Thyroid gland (tissue), 4 donors: ENCODE measurements around the gene KDM1A. TPM values are rescaled to one million over a fixed set of nuclear protein-coding genes. Genes with fewer than 3 reads are reported as not detected.

Experiments used
- DNase-seq, 2 donors: peaks; one replicate each; pipeline ENCODE4 v3.0.0-alpha.2; 2019
- H3K27ac ChIP-seq, 3 donors: fragments of 200-600 bp; sonication (generic); 1 replicate in 2 of 3; 2 replicates in 1 of 3; pipeline ENCODE4 v1.5.1; 2016 to 2019; ENCODE audit warnings: mild to moderate bottlenecking in 1 of 3, moderate library complexity in 1 of 3
- H3K27me3 ChIP-seq: fragments of 200-600 bp; sonication (generic); one replicate; pipeline ENCODE4 v1.5.1; 2019
- H3K36me3 ChIP-seq, 2 donors: fragments of 200-600 bp; sonication (generic); one replicate each; pipeline ENCODE4 v1.5.1; 2016 to 2019
- H3K4me1 ChIP-seq, 2 donors: fragments of 200-600 bp; sonication (generic); one replicate each; pipeline ENCODE4 v1.5.1; 2017 to 2019
- H3K4me3 ChIP-seq, 3 donors: fragments of 200-600 bp; sonication (generic); replicated peaks in 1 of 3; 1 replicate in 2 of 3; 2 replicates in 1 of 3; pipeline ENCODE4 v1.5.1; 2016; ENCODE audit warnings: mild to moderate bottlenecking in 1 of 3
- H3K9me3 ChIP-seq: fragments of 200-600 bp; sonication (generic); one replicate; pipeline ENCODE4 v1.5.1; 2017
- POLR2A ChIP-seq, 2 donors: fragments of 450-650 bp; IDR thresholded peaks; one replicate each; pipeline ENCODE4 v1.6.1; 2017; ENCODE audit warnings: antibody characterized with exemption in 2 of 2, mild to moderate bottlenecking in 2 of 2, moderate library complexity in 1 of 2
- WGBS, 2 donors: methylation state at CpG; one replicate each; pipeline ENCODE4 v1.1.5; 2017; 5-methylcytosine and 5-hydroxymethylcytosine counted together
- intact Hi-C: fragments of 100-400 bp; cut with DNase I; formaldehyde crosslinking; loops from one replicate; pipeline ENCODE4 v1.15.1; 2023
- total RNA-seq, 4 donors: library from RNA; depleted of rRNA; stranded (reverse); fragments of >200 nt; gene quantifications; one replicate each; pipeline ENCODE4 v1.2.3, GENCODE V29; 2016
- TF ChIP-seq, protein P1 (sequence below), 6 experiments: fragments of 200-600 bp in 3 of 6; fragments of 450-650 bp in 3 of 6; sonication (generic) in 3 of 6; IDR thresholded peaks; one replicate each; pipeline ENCODE4 v1.5.1; 2016 to 2019; ENCODE audit warnings: antibody characterized with exemption in 6 of 6, mild to moderate bottlenecking in 2 of 6, inconsistent platforms in 1 of 6, moderate library complexity in 1 of 6

The KDM1A gene
- total RNA-seq, 4 donors from 2014 or later, result 56.2 to 70.0 (median 65.2) TPM

DNA sequence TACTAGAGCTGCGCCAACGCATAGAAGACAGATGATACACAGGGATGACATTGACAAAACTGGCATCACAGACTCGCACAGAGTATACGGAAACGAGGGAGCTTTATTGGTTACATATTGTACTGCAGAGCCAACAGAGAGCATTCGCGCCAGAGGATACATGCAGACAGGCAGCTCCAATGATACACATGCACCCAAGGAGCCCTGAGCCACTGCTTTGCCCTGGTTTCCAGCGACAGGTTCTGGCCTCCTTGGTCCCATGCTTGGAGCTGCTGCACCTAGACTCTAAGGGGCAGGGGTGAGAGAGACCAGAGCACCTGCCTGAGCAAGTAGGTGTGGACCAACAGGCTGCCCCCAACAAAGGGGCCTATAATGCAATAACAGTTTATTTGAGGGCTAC, 65.6 kb downstream of the KDM1A start:
- peaks cover 0 to 6% of the 10 kb centered on the region in 2 donors for H3K4me1 ChIP-seq
- DNase-seq, result no peak
- no peak for TF ChIP-seq POLR2A (IDR thresholded peaks at IDR 0.05)
- TF ChIP-seq, protein P1, sequence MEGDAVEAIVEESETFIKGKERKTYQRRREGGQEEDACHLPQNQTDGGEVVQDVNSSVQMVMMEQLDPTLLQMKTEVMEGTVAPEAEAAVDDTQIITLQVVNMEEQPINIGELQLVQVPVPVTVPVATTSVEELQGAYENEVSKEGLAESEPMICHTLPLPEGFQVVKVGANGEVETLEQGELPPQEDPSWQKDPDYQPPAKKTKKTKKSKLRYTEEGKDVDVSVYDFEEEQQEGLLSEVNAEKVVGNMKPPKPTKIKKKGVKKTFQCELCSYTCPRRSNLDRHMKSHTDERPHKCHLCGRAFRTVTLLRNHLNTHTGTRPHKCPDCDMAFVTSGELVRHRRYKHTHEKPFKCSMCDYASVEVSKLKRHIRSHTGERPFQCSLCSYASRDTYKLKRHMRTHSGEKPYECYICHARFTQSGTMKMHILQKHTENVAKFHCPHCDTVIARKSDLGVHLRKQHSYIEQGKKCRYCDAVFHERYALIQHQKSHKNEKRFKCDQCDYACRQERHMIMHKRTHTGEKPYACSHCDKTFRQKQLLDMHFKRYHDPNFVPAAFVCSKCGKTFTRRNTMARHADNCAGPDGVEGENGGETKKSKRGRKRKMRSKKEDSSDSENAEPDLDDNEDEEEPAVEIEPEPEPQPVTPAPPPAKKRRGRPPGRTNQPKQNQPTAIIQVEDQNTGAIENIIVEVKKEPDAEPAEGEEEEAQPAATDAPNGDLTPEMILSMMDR (IDR thresholded peaks at IDR 0.05), result no peak
- H3K27me3 ChIP-seq, result no peaks in the 10 kb centered on the region
- WGBS, 2 donors, result 92 to 94% methylated on average over 8 of the region's 8 CpGs
- H3K36me3 ChIP-seq, result peaks cover 49 to 55% of the 10 kb centered on the region in 2 donors
- no peak overlapping the region for H3K27ac ChIP-seq
- no peaks in the 10 kb centered on the region for H3K9me3 ChIP-seq
- intact Hi-C loops, result no loop called here
- no peak overlapping the region for H3K4me3 ChIP-seq

DNA sequence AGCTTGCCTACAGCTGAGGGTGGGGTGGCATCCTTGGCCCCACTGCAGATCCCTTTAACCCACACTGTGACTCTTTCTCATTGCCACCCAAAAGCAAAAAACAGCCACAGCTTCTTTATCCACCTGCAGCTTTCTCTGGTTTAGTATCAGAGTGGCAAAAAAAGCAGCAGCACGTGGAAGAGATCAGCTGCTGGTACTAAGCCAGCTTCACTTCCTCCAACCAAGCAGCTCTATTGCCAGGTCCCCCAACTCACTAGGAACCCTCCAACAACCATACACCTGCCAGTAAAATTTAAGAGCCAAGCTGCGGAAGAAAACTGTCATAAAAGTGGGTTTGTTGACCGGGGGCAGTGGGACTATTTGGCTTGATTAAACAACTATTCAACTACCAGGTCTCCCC, 66.4 kb downstream of the KDM1A start:
- Histone ChIP-seq H3K4me1 (peaks cover 0 to 6% of the 10 kb centered on the region in 2 donors), H3K9me3 (no peaks in the 10 kb centered on the region), H3K4me3 (no peak overlapping the region), H3K27ac (no peak overlapping the region), H3K27me3 (no peaks in the 10 kb centered on the region), H3K36me3 (peaks cover 41 to 55% of the 10 kb centered on the region in 2 donors)
- TF ChIP-seq, protein P1 (IDR thresholded peaks at IDR 0.05), result no peak
- no peak for TF ChIP-seq POLR2A (IDR thresholded peaks at IDR 0.05)
- WGBS, 2 donors, result 81% methylated on average over 3 of the region's 3 CpGs
- intact Hi-C loops, result no loop called here
- no peak for DNase-seq

DNA sequence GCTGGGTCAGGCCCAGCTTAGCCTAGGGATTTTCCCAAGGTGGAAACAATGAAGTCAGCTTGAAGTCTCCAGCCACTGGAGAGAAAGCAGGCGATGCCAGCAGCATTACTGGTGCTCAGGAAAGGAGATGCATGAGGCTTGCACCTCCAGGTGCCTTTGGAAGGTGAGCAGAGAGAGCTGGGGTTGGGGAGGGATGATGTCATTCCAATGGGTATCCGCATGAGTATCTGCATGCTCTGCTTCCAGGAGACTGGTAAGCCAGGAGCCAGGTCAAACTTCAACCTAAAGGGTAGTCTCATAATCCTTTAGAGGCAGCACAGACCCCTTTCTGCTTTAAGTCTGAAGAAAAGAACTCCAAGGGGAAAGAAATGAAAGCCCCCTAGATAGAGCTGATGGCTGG, 68.8 kb downstream of the KDM1A start:
- no peaks in the 10 kb centered on the region for H3K9me3 ChIP-seq
- H3K27me3 ChIP-seq, result no peaks in the 10 kb centered on the region
- DNase-seq, result no peak
- 90% methylated on average over 2 of the region's 2 CpGs for WGBS, 2 donors
- intact Hi-C loops, result no loop called here
- peaks cover 0 to 6% of the 10 kb centered on the region in 2 donors for H3K4me1 ChIP-seq
- H3K27ac ChIP-seq, result no peak overlapping the region
- no peak overlapping the region for H3K4me3 ChIP-seq
- H3K36me3 ChIP-seq, result peaks cover 32 to 56% of the 10 kb centered on the region in 2 donors
- TF ChIP-seq, protein P1 (IDR thresholded peaks at IDR 0.05), result no peak
- no peak for TF ChIP-seq POLR2A (IDR thresholded peaks at IDR 0.05)

DNA sequence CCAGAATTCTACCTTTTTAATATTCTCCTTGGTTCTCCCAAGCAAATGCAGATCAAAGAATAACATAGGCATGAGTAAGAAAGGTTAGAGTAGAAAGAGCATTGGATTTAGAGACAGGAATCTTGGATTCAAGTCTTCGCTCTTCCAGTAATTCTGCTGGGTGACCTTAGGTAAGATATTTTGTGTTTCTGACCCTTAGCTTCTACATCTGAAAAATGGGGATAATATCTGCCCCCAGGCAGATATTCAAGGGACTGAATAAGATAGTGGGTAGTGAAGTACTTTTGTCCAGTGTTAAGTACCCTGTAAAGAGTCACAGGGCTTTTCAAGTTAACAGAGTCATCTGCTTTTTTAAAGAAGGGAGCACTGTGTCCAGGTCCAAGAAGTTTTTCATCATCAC, 70.8 kb downstream of the KDM1A start:
- intact Hi-C loops, result loop anchor here (10.0 kb wide), 1 partner anchor 185 kb away; no protein-coding TSS in a partner anchor
- Histone ChIP-seq H3K27ac (no peak overlapping the region), H3K4me1 (no peaks in the 10 kb centered on the region), H3K27me3 (no peaks in the 10 kb centered on the region), H3K9me3 (no peaks in the 10 kb centered on the region), H3K36me3 (peaks cover 27 to 53% of the 10 kb centered on the region in 2 donors), H3K4me3 (no peak overlapping the region)
- no peak for DNase-seq
- TF ChIP-seq POLR2A (IDR thresholded peaks at IDR 0.05), result no peak
- TF ChIP-seq, protein P1 (IDR thresholded peaks at IDR 0.05), result no peak
- 97 to 100% methylated on average over 1 of the region's 1 CpG for WGBS, 2 donors

DNA sequence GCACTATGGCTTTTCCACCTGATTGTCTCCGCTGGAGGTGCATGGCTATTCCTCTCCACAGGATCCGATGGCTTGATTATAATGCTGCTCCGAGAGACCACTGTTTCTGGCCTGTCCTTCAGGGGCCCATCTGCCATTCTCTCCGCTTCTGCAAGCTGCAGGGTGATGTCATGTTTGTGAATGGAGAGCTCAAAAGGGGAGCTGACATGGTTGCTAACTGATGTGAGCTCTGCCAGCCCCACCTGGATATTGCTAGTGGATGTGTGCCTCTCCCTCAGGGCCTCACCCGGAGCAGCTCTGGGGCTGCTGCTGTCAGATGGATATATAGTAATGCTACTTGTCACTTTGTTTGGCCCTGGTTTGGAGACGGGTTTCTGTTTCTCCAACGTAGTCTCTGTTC, 72.3 kb downstream of the KDM1A start:
- no peaks in the 10 kb centered on the region for H3K27me3 ChIP-seq
- DNase-seq, result no peak
- no peaks in the 10 kb centered on the region for H3K4me1 ChIP-seq
- no peak overlapping the region for H3K4me3 ChIP-seq
- H3K27ac ChIP-seq, result no peak overlapping the region
- TF ChIP-seq POLR2A (IDR thresholded peaks at IDR 0.05), result no peak
- TF ChIP-seq, protein P1 (IDR thresholded peaks at IDR 0.05), result no peak
- intact Hi-C loops, result loop anchor here (10.0 kb wide), 1 partner anchor 183 kb away; no protein-coding TSS in a partner anchor
- H3K36me3 ChIP-seq, result peaks cover 27 to 46% of the 10 kb centered on the region in 2 donors
- 95% methylated on average over 7 of the region's 7 CpGs for WGBS, 2 donors
- H3K9me3 ChIP-seq, result no peaks in the 10 kb centered on the region
